HL-60 (cell line): Measurements from ENCODE around the gene KIF23.

Experiments used
- DNase-seq, 2 experiments: peaks; one replicate each; pipeline ENCODE4 v3.0.0-alpha.2; 2010 to 2020; ENCODE audit warnings: low read depth in 1 of 2, low spot score in 1 of 2
- H3K27ac ChIP-seq: fragments of 250-450 bp; sonication (Bioruptor Pico); replicated peaks from 2 replicates; pipeline ENCODE4 v1.5.1; 2020; ENCODE audit warnings: mild to moderate bottlenecking, moderate library complexity
- H3K27me3 ChIP-seq: fragments of 250-450 bp; sonication (Bioruptor Pico); 2 replicates; pipeline ENCODE4 v1.5.1; 2021; ENCODE audit warnings: mild to moderate bottlenecking, moderate library complexity; ENCODE audit not compliant: insufficient read depth, poor library complexity, severe bottlenecking
- H3K4me3 ChIP-seq: replicated peaks from 2 replicates; pipeline ENCODE4 v1.5.1; 2011; ENCODE audit warnings: mild to moderate bottlenecking, control low read depth, low read length; ENCODE audit not compliant: insufficient read depth
- CTCF ChIP-seq: IDR thresholded peaks from one replicate; pipeline ENCODE4 v1.5.1; 2011; ENCODE audit warnings: low read length, control low read depth, inconsistent platforms; ENCODE audit not compliant: insufficient read depth
- GABPA ChIP-seq: IDR thresholded peaks from 2 replicates; pipeline ENCODE4 v1.6.1; 2012; ENCODE audit warnings: low read depth
- POLR2AphosphoS5 ChIP-seq: IDR thresholded peaks from 2 replicates; pipeline ENCODE4 v1.6.1; 2012; ENCODE audit warnings: low read depth
- REST ChIP-seq: IDR thresholded peaks from 2 replicates; pipeline ENCODE4 v1.6.1; 2012; ENCODE audit warnings: low read depth; ENCODE audit not compliant: insufficient replicate concordance
- SPI1 ChIP-seq: IDR thresholded peaks from 2 replicates; pipeline ENCODE4 v1.6.1; 2012; ENCODE audit warnings: low read depth, mild to moderate bottlenecking, borderline replicate concordance

Gene KIF23

GRCh38 chr15:69465253-69465652, 51.1 kb downstream of the KIF23 start:
- no peak for DNase-seq
- Histone ChIP-seq H3K27me3 (no peaks in the 10 kb centered on the region), H3K27ac (no peak overlapping the region), H3K4me3 (no peak overlapping the region)
- no peak for TF ChIP-seq CTCF
- no peak for TF ChIP-seq SPI1
- TF ChIP-seq POLR2AphosphoS5 = no peak
- no peak for TF ChIP-seq REST
- TF ChIP-seq GABPA = no peak

GRCh38 chr15:69466733-69467132, 52.6 kb downstream of the KIF23 start:
- TF ChIP-seq CTCF (no peak), GABPA (no peak), REST (no peak), SPI1 (no peak), POLR2AphosphoS5 (no peak)
- Histone ChIP-seq H3K27me3 (no peaks in the 10 kb centered on the region), H3K4me3 (no peak overlapping the region), H3K27ac (no peak overlapping the region)
- DNase-seq = no peak

- Histone ChIP-seq H3K4me3 (no peak overlapping the region), H3K27me3 (no peaks in the 10 kb centered on the region), H3K27ac (peak overlapping the region; percentile 13)
- DNase-seq = no peak
- TF ChIP-seq REST (no peak), SPI1 (no peak), POLR2AphosphoS5 (no peak), GABPA (no peak), CTCF (no peak)
Measured at GRCh38 chr15:69467636-69468035, 53.5 kb downstream of the KIF23 start.
